DND-41 (cell line): Measurements from ENCODE around the gene MPND.

Source experiments
- ATAC-seq: fragments of 200-7000 bp; cut with Tn5 transposase; 3 replicates; pipeline ENCODE4 v1.9.1; 2021; ENCODE audit warnings: low read depth; ENCODE audit not compliant: insufficient read depth
- DNase-seq: peaks from one replicate; pipeline ENCODE4 v3.0.0-alpha.2; 2020
- H2AFZ ChIP-seq: 2 replicates; pipeline ENCODE4 v1.6.0; 2012; ENCODE audit warnings: low read depth, low read length
- H3K27ac ChIP-seq: 2 replicates; pipeline ENCODE4 v1.5.1; 2012; ENCODE audit warnings: low read length, inconsistent platforms
- H3K27me3 ChIP-seq: fragments of 200-600 bp; sonication (generic); 2 replicates; pipeline ENCODE4 v1.6.0; 2012; ENCODE audit warnings: low read length, mild to moderate bottlenecking, inconsistent platforms; ENCODE audit not compliant: insufficient read depth, poor library complexity
- H3K36me3 ChIP-seq: 2 replicates; pipeline ENCODE4 v1.5.1; 2012; ENCODE audit warnings: low read length, inconsistent platforms; ENCODE audit not compliant: insufficient read depth
- H3K4me1 ChIP-seq: 2 replicates; pipeline ENCODE4 v1.5.1; 2012; ENCODE audit warnings: mild to moderate bottlenecking, low read length; ENCODE audit not compliant: insufficient read depth
- H3K4me2 ChIP-seq: 2 replicates; pipeline ENCODE4 v1.6.0; 2012; ENCODE audit warnings: mild to moderate bottlenecking, moderate library complexity, low read length, inconsistent platforms; ENCODE audit not compliant: insufficient read depth
- H3K4me3 ChIP-seq, 2 experiments: fragments of 200-600 bp in 1 of 2; shearing (Covaris generic) in 1 of 2; 2 replicates each; pipeline ENCODE4 v1.5.1; 2012 to 2016; ENCODE audit warnings: inconsistent platforms in 2 of 2, low read length in 2 of 2, mild to moderate bottlenecking in 2 of 2, low read depth in 1 of 2, moderate library complexity in 1 of 2
- H3K79me2 ChIP-seq: 2 replicates; pipeline ENCODE4 v1.6.0; 2012; ENCODE audit warnings: low read length, inconsistent platforms; ENCODE audit not compliant: insufficient read depth
- H3K9ac ChIP-seq: 2 replicates; pipeline ENCODE4 v1.6.0; 2012; ENCODE audit warnings: low read depth, mild to moderate bottlenecking, inconsistent platforms, low read length, moderate library complexity
- H3K9me3 ChIP-seq: 2 replicates; pipeline ENCODE4 v1.5.1; 2012; ENCODE audit warnings: low read length, moderate library complexity, mild to moderate bottlenecking, inconsistent platforms; ENCODE audit not compliant: insufficient read depth, severe bottlenecking
- H4K20me1 ChIP-seq: 2 replicates; pipeline ENCODE4 v1.6.0; 2012; ENCODE audit warnings: low read length; ENCODE audit not compliant: insufficient read depth
- EZH2 ChIP-seq: IDR thresholded peaks from 3 replicates; pipeline ENCODE4 v1.6.1; 2012; ENCODE audit warnings: borderline replicate concordance, low read depth, mild to moderate bottlenecking, moderate library complexity, low read length, inconsistent platforms; ENCODE audit not compliant: severe bottlenecking
- TF ChIP-seq, protein P1 (sequence below): IDR thresholded peaks from 2 replicates; pipeline ENCODE4 v1.5.1; 2012; ENCODE audit warnings: borderline replicate concordance, low read length, moderate library complexity, mild to moderate bottlenecking; ENCODE audit not compliant: poor library complexity, severe bottlenecking; ENCODE audit errors: extremely low read depth

MPND gene

DNA sequence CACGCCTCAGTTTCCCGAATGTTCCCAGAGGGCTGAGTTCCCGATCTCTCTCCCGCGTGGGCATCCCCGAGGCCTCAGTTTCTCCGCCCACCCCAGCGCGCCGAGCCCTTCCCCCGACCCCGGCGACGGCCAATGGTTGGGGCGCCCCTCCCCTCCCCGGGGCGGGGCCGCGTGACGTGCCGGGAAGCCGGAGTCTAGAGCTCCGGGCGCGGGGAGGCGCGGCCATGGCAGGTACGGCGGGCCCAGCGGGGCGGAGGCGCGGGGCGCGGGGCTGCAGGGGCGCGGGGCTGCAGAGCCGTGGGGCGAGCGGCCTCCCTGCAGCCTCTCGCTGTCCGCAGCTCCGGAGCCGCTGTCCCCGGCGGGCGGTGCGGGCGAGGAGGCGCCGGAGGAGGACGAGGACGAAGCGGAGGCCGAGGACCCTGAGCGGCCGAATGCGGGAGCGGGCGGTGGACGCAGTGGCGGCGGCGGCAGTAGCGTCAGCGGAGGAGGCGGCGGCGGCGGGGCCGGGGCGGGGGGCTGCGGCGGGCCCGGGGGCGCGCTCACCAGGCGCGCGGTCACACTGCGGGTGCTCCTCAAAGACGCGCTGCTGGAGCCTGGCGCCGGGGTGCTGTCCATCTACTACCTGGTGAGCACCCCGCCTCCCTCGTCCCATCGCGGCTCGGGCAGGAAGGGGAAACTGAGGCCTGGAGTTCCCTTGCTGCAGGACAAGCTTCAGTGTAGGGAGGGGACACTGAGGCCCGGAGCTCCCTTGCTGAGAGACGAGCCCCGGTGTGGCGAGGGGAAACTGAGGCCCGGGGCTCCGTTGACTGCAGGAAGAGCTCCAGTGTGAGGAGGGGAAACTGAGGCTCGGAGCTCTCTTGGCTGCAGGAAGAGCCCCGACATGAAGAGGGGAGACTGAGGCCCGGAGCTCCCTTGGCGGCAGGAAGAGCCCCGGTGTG is at the start of gene MPND:
Gene MPND, plus strand, starts transcription at position 193 of the 938 bp plus-strand sequence. Its CDS starts 32 bp downstream, at position 225.
- H3K4me1 ChIP-seq, result peaks cover 34% of the 10 kb centered on the region

DNA sequence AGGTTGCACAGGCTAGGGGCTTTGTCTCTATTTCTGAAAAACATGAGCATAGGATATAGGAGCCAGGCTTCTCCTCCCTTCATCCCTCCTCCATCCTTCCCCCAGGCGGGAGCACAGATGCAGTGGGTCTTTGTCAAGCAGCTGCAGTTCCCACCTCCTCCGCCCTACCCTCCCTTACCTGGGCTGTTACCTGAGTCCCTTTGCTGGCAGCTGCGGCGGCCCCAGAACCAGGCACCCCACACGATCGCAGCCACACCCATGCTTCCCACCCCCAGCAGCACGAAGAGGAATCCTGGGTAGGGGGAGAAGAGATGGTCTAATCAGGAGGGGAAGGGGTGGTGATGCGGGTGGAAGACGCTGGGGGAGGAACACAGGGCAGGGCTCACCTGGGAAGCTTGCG is 49.0 kb upstream of the MPND start:
- no peak overlapping the region for H3K9ac ChIP-seq
- H3K4me3 ChIP-seq, result no peak overlapping the region
- no peaks in the 10 kb centered on the region for H3K79me2 ChIP-seq
- H3K36me3 ChIP-seq, result no peaks in the 10 kb centered on the region
- no peaks in the 10 kb centered on the region for H3K27me3 ChIP-seq
- TF ChIP-seq, protein P1, sequence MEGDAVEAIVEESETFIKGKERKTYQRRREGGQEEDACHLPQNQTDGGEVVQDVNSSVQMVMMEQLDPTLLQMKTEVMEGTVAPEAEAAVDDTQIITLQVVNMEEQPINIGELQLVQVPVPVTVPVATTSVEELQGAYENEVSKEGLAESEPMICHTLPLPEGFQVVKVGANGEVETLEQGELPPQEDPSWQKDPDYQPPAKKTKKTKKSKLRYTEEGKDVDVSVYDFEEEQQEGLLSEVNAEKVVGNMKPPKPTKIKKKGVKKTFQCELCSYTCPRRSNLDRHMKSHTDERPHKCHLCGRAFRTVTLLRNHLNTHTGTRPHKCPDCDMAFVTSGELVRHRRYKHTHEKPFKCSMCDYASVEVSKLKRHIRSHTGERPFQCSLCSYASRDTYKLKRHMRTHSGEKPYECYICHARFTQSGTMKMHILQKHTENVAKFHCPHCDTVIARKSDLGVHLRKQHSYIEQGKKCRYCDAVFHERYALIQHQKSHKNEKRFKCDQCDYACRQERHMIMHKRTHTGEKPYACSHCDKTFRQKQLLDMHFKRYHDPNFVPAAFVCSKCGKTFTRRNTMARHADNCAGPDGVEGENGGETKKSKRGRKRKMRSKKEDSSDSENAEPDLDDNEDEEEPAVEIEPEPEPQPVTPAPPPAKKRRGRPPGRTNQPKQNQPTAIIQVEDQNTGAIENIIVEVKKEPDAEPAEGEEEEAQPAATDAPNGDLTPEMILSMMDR, result no peak
- TF ChIP-seq EZH2, result no peak
- no peak overlapping the region for H3K27ac ChIP-seq
- 0 out of 2 replicates have a peak, but pooled peaks cover 6% of the 10 kb centered on the region for H4K20me1 ChIP-seq
- peaks cover 14% of the 10 kb centered on the region for H3K4me1 ChIP-seq
- no peaks in the 10 kb centered on the region for H3K9me3 ChIP-seq
- H2AFZ ChIP-seq, result no peak overlapping the region
- DNase-seq (no peak), ATAC-seq (no peak)
- H3K4me2 ChIP-seq, result no peak overlapping the region

More for the DNA sequence above, at the start of gene MPND:
- H3K4me3 ChIP-seq, result peak within 1 kb of the TSS; percentile 58 to 94
- peak within 1 kb of the TSS; percentile 99 for H2AFZ ChIP-seq
- TF ChIP-seq EZH2, result no peak
- TF ChIP-seq, protein P1, result no peak
- peak within 1 kb of the TSS; percentile 99 for H3K4me2 ChIP-seq
- peak within 1 kb of the TSS; percentile 92 for H3K27ac ChIP-seq
- ATAC-seq, result peak; percentile 67
- H3K27me3 ChIP-seq, result no peaks in the 10 kb centered on the region
- H3K79me2 ChIP-seq, result peaks cover 13% of the 10 kb centered on the region
- peak within 1 kb of the TSS; percentile 81 for H3K9ac ChIP-seq
- H4K20me1 ChIP-seq, result peaks cover 9% of the 10 kb centered on the region; the same call in 1 of the 2 replicates
- peak; percentile 94 for DNase-seq
- no peaks in the 10 kb centered on the region for H3K9me3 ChIP-seq
- peaks cover 22% of the 10 kb centered on the region for H3K36me3 ChIP-seq

- H3K9me3 ChIP-seq, result no peaks in the 10 kb centered on the region
- peaks cover 14% of the 10 kb centered on the region for H3K4me1 ChIP-seq
- TF ChIP-seq, protein P1, result no peak
- no peak for TF ChIP-seq EZH2
- no peak overlapping the region for H3K4me3 ChIP-seq
- no peak overlapping the region for H3K9ac ChIP-seq
- no peak overlapping the region for H3K4me2 ChIP-seq
- ATAC-seq (peak; percentile 97), DNase-seq (peak; percentile 84)
- H3K27me3 ChIP-seq, result no peaks in the 10 kb centered on the region
- H3K27ac ChIP-seq, result no peak overlapping the region
- H3K79me2 ChIP-seq, result no peaks in the 10 kb centered on the region
- H4K20me1 ChIP-seq, result 0 out of 2 replicates have a peak, but pooled peaks cover 6% of the 10 kb centered on the region
- H2AFZ ChIP-seq, result no peak overlapping the region
- H3K36me3 ChIP-seq, result no peaks in the 10 kb centered on the region
Observed at GRCh38 chr19:4295972-4296771, 47.2 kb upstream of the MPND start.
